ENCODE measurements around the gene TMEM135. TPM values are rescaled to one million over a fixed set of nuclear protein-coding genes. Genes with fewer than 3 reads are reported as not detected.

TMEM135 gene
- total RNA-seq, 2 experiments from 2014 or later, result 37.2 to 39.8 TPM

DNA sequence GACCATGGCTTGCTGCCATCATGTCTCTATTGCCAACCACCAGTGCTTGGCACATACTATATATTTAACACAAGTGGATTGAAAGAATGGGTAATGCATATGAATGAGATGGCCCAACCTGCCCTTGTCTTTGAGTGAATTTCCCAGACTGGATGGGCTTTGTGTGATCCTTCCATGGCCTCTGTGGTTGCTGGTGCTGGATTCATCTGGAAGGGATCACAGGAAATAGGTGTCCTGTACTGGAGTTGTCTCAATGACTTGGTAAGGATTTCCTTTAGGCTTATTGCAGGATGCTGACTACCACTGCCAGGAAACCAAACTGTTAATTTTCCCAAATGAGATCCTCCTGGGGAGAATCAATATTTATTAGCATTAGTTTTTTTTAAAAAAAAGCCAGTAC is 328.6 kb downstream of the TMEM135 start:
- DNase-seq, result no peak
- Mint-ChIP-seq H3K9me3 (ENCODE audit: insufficient read depth) (no peaks in the 10 kb centered on the region), H3K27me3 (ENCODE audit: low read depth) (peaks cover 5% of the 10 kb centered on the region), H3K36me3 (ENCODE audit: low read depth) (no peaks in the 10 kb centered on the region), H3K27ac (no peak overlapping the region), H3K4me1 (ENCODE audit: low read depth) (no peaks in the 10 kb centered on the region), H3K4me3 (no peak overlapping the region)
- no peak for ATAC-seq
- POLR2A ChIA-PET, result no interaction called here
- CTCF ChIA-PET, result no interaction called here

DNA sequence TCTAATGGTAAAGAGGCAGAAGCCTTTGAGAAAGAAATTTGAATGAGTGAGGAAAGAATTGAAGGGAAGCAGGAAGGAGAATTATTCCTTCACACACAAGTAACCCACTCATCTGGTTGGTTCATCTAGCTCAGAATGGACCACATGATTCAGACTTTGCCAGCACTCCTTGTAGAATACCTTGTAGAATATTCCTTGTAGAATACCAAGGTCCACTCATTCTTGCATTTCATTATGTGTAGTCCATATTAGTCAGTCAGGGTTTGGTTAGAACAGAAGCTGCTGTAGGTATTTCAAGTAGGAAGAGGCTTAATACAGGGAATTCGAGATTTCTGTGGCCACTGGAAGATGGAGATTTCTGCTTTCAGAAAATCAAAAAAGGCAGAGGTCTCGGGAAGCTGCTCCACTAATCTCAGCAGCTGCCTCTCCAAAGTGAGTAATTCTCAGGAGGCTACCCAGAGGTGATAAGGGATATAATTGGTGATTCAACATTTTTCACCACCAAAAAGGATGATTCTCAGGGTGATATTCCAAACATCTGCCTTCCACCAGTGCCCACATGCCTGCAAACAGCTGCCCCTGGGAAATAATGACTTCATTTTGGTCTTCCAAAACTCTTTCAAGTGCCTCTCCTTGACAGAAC is 329.1 kb downstream of the TMEM135 start:
- CTCF ChIA-PET, result interaction anchor here (1.1 kb wide), 1 partner anchor 372 kb away, joined by 3 read pairs; no protein-coding TSS in a partner anchor
- POLR2A ChIA-PET, result no interaction called here
- no peak for ATAC-seq
- H3K27me3 Mint-ChIP-seq (ENCODE audit: low read depth), result peaks cover 5% of the 10 kb centered on the region
- no peak overlapping the region for H3K27ac Mint-ChIP-seq
- no peaks in the 10 kb centered on the region for H3K36me3 Mint-ChIP-seq (ENCODE audit: low read depth)
- H3K4me3 Mint-ChIP-seq, result no peak overlapping the region
- no peaks in the 10 kb centered on the region for H3K4me1 Mint-ChIP-seq (ENCODE audit: low read depth)
- no peak for DNase-seq
- H3K9me3 Mint-ChIP-seq (ENCODE audit: insufficient read depth), result no peaks in the 10 kb centered on the region

DNA sequence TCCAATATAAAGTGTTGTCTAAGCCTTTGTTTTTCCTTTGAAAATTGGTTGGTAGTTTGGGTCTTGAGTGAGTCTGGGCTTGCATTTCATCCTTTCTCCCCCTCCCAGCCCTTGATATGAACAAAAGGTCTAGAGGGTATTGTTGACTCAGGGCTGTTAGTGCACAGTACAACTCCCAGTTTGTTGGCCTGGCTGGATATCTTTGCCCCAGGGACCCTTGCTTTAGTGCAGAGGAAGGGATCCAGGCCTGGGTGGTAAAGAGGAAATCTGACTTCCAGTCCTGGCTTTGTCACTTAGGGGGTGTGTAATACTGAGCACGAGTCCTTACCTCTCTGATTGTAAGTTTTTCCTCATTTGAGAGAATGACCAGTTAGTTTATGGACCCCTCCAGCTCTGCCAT is 330.4 kb downstream of the TMEM135 start:
- ATAC-seq (no peak), DNase-seq (no peak)
- H3K4me1 Mint-ChIP-seq (ENCODE audit: low read depth), result no peaks in the 10 kb centered on the region
- no peaks in the 10 kb centered on the region for H3K36me3 Mint-ChIP-seq (ENCODE audit: low read depth)
- no peak overlapping the region for H3K27ac Mint-ChIP-seq
- H3K4me3 Mint-ChIP-seq, result no peak overlapping the region
- CTCF ChIA-PET, result interaction anchor here (1.5 kb wide), 1 partner anchor 16 kb away, joined by 3 read pairs; no protein-coding TSS in a partner anchor
- H3K9me3 Mint-ChIP-seq (ENCODE audit: insufficient read depth), result no peaks in the 10 kb centered on the region
- H3K27me3 Mint-ChIP-seq (ENCODE audit: low read depth), result peaks cover 5% of the 10 kb centered on the region
- POLR2A ChIA-PET, result no interaction called here

DNA sequence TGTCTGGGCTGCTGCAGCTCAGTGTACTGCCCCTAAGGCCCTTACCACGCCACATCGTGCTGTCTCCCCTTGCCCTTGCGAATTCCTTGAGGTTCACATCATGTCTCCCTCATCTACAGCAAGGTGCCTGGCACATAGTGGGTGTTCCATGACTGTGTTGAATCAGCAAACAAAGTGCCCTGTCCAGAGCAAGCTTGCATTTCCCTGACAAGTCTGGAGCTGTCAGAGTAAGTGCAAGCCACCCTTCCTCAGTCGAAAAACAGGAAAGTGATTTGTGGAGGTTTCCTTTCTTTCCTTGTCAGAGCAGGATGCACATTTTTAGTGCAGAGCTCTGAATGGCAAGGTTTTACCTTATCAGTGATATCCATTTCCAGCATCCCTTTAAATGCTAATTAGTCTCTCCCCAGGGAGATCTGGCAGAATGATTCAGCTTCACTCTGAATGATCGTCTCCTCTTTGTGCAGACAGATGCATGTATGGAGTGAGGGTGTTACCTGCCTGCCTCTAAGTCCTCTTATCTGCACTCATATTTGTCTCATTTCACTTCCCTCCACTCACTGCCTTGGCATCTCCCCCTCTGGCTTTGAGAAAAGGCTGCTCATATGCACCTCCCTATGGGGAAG is 331.2 kb downstream of the TMEM135 start:
- Mint-ChIP-seq H3K27ac (no peak overlapping the region), H3K9me3 (ENCODE audit: insufficient read depth) (no peaks in the 10 kb centered on the region), H3K36me3 (ENCODE audit: low read depth) (no peaks in the 10 kb centered on the region), H3K4me1 (ENCODE audit: low read depth) (no peaks in the 10 kb centered on the region), H3K27me3 (ENCODE audit: low read depth) (peaks cover 8% of the 10 kb centered on the region), H3K4me3 (no peak overlapping the region)
- POLR2A ChIA-PET, result no interaction called here
- no peak for DNase-seq
- no peak for ATAC-seq
- CTCF ChIA-PET, result interaction anchor here (1.5 kb wide), 1 partner anchor 16 kb away, joined by 3 read pairs; no protein-coding TSS in a partner anchor

DNA sequence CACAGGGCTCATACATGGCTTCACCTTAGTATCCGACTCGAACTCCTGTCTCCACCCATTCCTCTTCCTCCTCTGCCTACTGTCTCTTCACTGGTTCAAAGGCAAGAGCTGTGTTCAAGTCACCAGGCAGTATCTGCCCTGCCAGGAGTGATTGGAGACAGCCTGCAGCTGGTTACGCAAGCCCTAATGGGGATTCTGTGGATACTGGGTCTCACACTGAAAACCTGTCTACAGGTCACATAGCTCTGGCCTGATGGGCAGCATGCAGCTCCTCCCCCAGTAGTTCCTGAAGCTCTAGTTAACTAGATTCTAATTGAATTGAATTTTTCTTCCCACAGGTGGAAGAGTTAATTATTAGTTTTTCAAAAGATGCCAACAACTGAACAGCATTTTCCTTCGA is 332.2 kb downstream of the TMEM135 start:
- CTCF ChIA-PET, result interaction anchor here (1.4 kb wide), 1 partner anchor 16 kb away, joined by 3 read pairs; no protein-coding TSS in a partner anchor
- H3K4me3 Mint-ChIP-seq, result no peak overlapping the region

DNA sequence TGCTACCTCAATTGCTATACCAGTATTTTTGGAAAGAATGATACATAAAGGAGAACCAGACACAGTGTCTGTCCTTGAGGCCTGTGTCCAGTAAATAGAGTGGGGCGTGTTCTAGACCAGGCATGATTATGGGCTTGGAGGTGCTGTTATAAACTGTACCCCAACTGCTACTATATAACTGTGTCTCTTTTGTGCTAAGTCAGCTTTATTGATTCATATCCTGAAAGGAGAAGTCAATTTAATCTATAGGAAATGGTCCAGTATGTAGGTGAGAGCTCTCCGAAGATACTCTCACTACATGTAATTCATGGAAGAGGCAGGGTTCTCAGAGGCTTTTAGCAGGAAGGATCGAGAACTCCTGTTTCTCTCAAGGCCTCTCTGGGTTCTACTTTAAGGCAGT is 334.3 kb downstream of the TMEM135 start:
- Mint-ChIP-seq H3K9me3 (ENCODE audit: insufficient read depth) (no peaks in the 10 kb centered on the region), H3K4me3 (no peak overlapping the region), H3K36me3 (ENCODE audit: low read depth) (no peaks in the 10 kb centered on the region), H3K4me1 (ENCODE audit: low read depth) (no peaks in the 10 kb centered on the region), H3K27me3 (ENCODE audit: low read depth) (peaks cover 12% of the 10 kb centered on the region), H3K27ac (no peak overlapping the region)
- ATAC-seq, result no peak
- CTCF ChIA-PET, result no interaction called here
- POLR2A ChIA-PET, result no interaction called here
- no peak for DNase-seq

More for the DNA sequence above, 332.2 kb downstream of the TMEM135 start:
- Mint-ChIP-seq H3K27me3 (ENCODE audit: low read depth) (peaks cover 8% of the 10 kb centered on the region), H3K9me3 (ENCODE audit: insufficient read depth) (no peaks in the 10 kb centered on the region), H3K4me1 (ENCODE audit: low read depth) (no peaks in the 10 kb centered on the region), H3K27ac (no peak overlapping the region), H3K36me3 (ENCODE audit: low read depth) (no peaks in the 10 kb centered on the region)
- no peak for ATAC-seq
- POLR2A ChIA-PET, result no interaction called here
- no peak for DNase-seq

Other genes starting within 250 kb of the TMEM135 start
- gene PRSS23, start 237.4 kb upstream of the TMEM135 start, total RNA-seq, result under 1 TPM in 1 of 2 experiments, not detected in 1; 0.16 TPM
- gene FZD4, start 82.5 kb upstream of the TMEM135 start, total RNA-seq, result not detected

Data from activated CD8-positive, alpha-beta T cell treated with anti-CD3 and anti-CD28 coated beads, Interleukin-2, amount 10 ng/mL, durations not matched to agents 7 days and 5 days (primary cell).